Measurements from ENCODE around the gene STOML1. TPM values are rescaled to one million over a fixed set of nuclear protein-coding genes. Genes with fewer than 3 reads are reported as not detected.

STOML1 gene
- polyA plus RNA-seq (ENCODE audit: insufficient read length): 10.3 TPM
- long read RNA-seq, donor 1, full-length matches to known transcripts: 7 of 7 reads
- long read RNA-seq, donor 1, partial matches to known transcripts: 0 of 7 reads
- long read RNA-seq, donor 1, other reads (novel, unspliced or antisense): 0 of 7 reads
- long read RNA-seq, donor 2, full-length matches to known transcripts: 2 of 2 reads
- long read RNA-seq, donor 2, partial matches to known transcripts: 0 of 2 reads
- long read RNA-seq, donor 2, other reads (novel, unspliced or antisense): 0 of 2 reads
- long read RNA-seq, donor 3, full-length matches to known transcripts: 4 of 4 reads
- long read RNA-seq, donor 3, partial matches to known transcripts: 0 of 4 reads
- long read RNA-seq, donor 3, other reads (novel, unspliced or antisense): 0 of 4 reads
- long read RNA-seq, donor 4, full-length matches to known transcripts: 1 of 1 reads
- long read RNA-seq, donor 4, partial matches to known transcripts: 0 of 1 reads
- long read RNA-seq, donor 4, other reads (novel, unspliced or antisense): 0 of 1 reads
- long read RNA-seq, donor 5, full-length matches to known transcripts: 7 of 7 reads
- long read RNA-seq, donor 5, partial matches to known transcripts: 0 of 7 reads
- long read RNA-seq, donor 5, other reads (novel, unspliced or antisense): 0 of 7 reads
- long read RNA-seq, donor 6, partial matches to known transcripts: 0 of 1 reads
- long read RNA-seq, donor 6, other reads (novel, unspliced or antisense): 0 of 1 reads
- long read RNA-seq, donor 7, full-length matches to known transcripts: 3 of 3 reads
- long read RNA-seq, donor 7, partial matches to known transcripts: 0 of 3 reads
- long read RNA-seq, donor 7, other reads (novel, unspliced or antisense): 0 of 3 reads
- long read RNA-seq, donor 8, full-length matches to known transcripts: 1 of 1 reads
- long read RNA-seq, donor 8, partial matches to known transcripts: 0 of 1 reads
- long read RNA-seq, donor 8, other reads (novel, unspliced or antisense): 0 of 1 reads

DNA sequence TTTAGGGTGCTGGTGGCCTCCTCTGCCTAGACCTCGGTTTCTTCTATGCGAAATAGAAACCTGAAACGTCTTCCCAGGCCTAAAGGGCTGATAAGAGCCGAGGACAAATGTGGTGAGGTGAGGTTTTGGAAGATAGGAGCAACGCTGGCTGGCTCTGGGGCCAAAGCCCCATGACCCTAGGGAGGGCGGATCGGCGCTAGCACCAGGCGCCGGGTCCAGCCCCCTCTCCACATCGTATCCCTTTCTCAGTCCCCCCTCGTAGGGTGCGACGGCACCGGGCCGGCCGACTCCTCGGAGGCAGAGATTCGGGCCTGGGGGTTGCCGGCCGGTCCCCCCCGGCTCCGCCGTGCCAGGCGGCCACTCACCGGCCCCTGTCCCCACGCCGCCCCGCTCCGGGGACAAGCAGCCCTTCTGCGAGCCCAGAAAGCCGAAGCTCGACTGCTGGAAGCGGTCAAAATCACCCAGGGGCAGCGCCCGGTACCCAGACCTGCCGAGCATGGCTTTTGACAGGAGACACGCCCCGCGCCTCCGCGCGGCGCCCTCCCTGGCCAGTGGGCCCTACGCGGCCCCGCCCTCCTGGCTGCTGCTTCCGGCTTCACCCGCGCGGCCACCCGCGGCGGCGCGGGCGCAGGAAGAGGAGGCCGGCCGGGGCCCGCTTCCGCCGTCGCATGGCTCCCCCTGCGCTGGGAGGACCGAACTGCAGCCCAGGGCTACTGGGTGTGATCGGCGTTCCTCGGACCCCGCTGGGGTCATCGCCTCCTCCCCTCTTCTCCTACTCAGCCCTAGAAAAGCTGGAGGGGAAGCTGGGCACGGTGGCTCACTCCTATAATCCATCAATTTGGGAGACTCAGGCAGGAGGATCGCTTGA is at the start of gene STOML1:
Gene STOML1, minus strand, starts transcription at position 570 of the 868 bp plus-strand sequence. Its CDS starts 72 bp downstream, at position 498.
- peak; percentile 91 for DNase-seq

GRCh38 chr15:74041311-74041756 is 49.2 kb upstream of the STOML1 start:
- DNase-seq: no peak

DNA sequence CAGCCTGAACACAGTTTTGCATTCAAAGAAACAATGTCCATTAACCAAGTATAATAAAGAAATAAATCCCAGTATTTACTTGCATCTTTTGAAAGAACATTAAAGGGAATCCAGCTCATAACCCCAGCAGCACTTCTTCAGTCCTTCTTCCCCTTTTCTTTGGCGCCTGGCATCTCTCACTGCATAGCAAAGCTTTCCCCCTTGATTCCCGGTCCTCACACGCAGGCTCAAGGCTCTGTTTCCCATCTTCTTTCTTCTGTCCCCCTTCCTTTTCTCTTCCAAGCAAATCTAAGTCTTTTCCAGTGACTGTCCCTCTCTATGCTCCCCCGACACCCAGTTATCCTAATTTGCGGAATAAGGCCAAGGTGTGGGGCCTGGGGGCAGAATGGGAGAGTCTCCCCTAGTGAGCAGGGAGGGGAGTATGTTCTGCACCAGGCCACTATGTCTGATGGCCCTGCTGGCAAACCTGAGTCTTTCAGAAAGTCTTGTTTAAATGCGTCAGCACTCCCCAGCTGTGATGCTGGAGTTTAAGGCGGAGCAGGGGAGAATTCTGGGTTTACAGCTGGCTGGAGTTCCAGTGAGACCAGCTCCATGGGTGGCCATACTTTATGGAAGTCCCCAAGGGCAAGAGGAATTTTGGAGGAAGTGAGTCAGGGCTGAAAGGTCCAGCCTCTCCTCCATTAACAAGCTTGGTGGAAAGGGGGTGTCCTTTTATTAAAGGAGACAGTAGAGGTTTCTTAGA is 48.2 kb upstream of the STOML1 start:
- DNase-seq: peak; percentile 54

DNA sequence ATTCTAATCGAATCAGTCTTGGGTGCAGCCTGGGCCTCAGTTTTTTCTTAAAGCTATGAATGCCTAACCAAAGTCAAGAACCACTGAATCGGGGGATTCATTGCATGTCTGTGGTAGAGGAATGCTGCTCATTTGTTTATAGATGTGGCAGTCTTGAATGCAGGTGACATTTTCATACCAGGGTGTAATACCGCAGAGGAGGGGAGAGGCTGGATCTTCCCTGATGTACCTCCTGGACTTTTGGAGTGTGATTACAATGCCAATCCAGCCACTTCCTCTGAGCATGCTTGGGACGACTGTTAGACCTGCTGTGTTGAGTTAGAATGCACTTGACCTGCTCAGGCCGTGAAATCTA is 47.5 kb upstream of the STOML1 start:
- no peak for DNase-seq

DNA sequence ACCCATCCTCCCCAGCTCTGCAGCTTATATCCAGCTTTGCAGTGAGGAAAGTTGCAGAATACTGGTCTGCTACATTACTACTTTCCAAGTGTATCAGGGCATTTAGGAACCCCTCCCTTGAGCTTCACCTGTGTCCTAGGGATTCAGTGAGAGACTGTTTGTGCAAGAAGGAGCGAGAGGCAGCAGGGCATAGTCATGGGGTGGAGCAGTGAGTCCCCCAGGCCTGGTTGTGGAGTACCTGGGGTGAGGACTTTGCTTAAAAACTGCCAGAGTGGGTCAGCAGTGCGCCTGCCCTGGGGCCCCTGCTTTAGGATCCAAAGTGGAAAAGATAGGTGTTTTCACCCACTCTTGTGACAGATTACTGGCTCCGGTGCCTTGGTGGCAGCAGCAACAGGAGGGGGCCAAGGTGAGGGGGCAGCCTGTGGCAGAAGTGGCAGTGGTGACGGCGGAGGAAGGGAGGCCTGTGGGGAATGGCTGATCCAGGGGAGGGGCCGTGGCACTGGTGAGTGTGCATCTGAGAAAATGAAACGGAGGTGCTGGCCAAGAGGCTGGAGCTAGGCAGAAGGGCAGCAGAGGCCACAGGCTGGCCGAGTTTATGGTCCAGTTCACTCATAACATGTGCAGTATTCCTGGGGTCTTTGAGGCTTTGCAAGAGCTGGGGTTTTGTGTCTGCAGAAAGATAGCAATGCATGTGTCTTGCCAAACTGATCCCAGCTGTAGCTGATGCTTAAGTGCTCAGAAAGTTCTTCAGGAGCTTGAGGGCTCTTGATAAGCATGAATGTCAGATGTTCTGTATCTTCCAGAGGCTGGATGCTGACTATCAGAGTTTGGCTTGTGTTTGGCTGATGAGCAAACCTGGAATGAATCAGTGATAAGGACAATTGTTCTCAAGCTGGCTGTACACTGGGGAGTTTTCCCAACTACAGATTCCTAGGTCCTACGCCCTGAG is 46.9 kb upstream of the STOML1 start:
- DNase-seq: no peak

- DNase-seq: no peak
Measured at GRCh38 chr15:74037171-74038117, 45.3 kb upstream of the STOML1 start.

GRCh38 chr15:74036271-74037170 is 44.4 kb upstream of the STOML1 start:
- peak; percentile 74 for DNase-seq

- DNase-seq: no peak
Measured at GRCh38 chr15:74035121-74036017, 43.3 kb upstream of the STOML1 start.

DNA sequence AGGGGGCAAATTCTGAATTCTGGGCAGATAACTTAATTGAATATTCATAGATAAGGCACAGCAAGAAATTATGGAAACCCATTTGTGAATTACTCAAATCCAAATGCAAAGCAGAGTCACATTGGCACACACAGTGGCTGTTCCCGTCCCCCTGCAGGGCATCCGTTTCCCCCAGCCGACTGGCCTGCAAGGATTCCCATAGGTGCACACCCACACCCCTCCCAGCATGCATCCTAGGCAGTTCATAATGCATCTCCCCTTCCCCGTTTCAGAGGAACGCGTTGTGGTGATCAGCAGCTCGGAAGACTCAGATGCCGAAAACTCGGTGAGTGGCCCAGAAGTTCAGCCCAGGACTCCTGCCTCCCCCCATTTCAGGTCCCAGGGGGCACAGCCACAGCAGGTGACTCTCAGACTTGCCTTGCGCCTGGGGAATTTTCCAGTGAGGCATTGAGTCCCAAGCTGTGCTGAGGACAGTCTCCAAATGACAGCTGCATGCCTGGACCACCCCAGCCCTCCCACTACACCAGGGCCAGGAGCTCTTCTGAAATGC is 42.2 kb upstream of the STOML1 start:
- DNase-seq: no peak

DNA sequence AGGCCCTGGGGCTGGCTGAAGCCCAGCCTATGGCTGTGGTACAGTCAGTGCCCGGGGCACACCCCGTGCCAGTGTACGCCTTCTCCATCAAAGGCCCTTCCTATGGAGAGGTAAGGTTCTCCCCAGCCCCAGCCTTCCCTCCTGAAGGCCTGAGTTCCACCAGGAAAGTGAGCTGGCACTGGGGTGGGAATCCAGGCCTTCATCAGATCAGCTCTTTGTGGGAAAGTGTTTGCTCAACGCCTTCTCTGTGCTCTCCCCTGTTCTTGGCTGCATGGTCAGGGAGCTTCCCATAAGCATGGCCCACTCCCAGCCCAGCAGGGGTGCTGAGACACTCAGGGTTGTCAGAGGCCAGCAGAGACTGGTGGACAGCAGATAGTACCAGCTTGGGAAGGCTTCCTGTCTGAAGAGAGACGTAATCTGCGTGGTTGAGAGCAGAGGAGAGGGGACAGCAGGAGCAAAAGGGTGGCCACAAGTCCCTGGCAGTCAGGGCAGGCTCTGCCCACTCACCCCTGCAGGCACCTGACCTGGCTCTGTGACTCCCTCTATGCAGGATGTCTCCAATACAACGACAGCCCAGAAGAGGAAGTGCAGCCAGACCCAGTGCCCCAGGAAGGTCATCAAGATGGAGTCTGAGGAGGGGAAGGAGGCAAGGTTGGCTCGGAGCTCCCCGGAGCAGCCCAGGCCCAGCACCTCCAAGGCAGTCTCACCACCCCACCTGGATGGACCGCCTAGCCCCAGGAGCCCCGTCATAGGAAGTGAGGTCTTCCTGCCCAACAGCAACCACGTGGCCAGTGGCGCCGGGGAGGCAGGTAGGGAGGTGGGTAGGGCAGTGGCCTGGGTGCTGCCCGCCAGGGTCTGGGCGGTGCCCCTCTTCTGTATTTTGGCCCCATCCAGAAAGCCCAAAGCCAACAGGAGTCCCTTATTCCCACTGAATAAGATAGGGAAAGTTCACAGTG is 40.8 kb upstream of the STOML1 start:
- DNase-seq: no peak

DNA sequence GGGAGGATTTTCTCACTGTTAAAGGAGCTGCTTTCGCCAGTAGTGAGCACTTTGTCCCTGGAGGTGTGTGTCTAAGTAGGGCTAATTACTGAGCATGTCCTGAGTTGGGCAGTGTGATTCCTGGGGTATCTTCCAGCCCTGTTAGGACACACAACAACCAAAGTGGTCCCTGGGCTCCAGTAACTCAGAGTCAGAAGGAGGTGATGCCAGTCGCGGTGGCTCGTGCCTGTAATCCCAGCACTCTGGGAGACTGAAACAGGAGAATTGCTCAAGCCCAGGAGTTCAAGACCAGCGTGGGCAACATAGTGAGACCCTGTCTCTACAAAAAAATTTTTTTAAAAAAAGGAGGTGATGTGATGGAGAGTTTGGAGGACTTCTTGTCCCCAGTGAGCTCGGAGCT is 40.0 kb upstream of the STOML1 start:
- no peak for DNase-seq

DNA sequence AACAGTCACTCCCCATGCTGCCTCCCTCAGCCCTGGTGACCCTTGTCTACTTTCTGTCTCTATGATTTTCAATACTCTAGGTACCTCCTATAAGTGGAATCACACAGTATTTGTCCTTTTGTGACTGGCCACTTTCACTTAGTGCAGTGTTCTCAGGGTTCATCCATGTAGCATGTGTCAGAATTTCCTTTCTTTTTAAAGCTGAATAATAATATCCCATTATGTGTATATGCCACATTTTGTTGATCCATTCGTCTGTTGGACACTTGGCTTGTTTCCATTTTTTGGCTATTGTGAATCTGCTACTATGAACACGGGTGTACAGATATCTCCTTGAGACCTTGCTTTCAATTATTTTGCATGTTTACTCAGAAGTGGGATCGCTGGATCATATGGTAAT is 36.6 kb upstream of the STOML1 start:
- DNase-seq: no peak

GRCh38 chr15:74027688-74028087 is 35.6 kb upstream of the STOML1 start:
- DNase-seq: no peak

GRCh38 chr15:74025436-74025835 is 33.3 kb upstream of the STOML1 start:
- DNase-seq: no peak

- DNase-seq: no peak
Measured at GRCh38 chr15:74024687-74025086, 32.6 kb upstream of the STOML1 start.
